Stimulated activated CD4-positive, alpha-beta T cell treated with anti-CD3 and anti-CD28 coated beads, Interleukin-4, amount 100 ng/mL, for 1 hour (primary cell): ENCODE measurements around the gene SNX15.
"Not testable (repeated sequence)": the region's sequence is repeated elsewhere in the genome, so short reads cannot be mapped to it uniquely, and the experiment has no call there.

ENCODE experiments used
- DNase-seq: peaks from one replicate; pipeline ENCODE4 v3.0.0-alpha.2; 2020

The SNX15 gene

GRCh38 chr11:65017937-65018336 lies 9.3 kb upstream of the SNX15 start:
- DNase-seq: no peak

GRCh38 chr11:65019824-65020223 lies 7.4 kb upstream of the SNX15 start:
- DNase-seq: no peak

GRCh38 chr11:65021003-65021402 lies 6.2 kb upstream of the SNX15 start:
- DNase-seq: no peak

- no peak for DNase-seq
Observed at GRCh38 chr11:65021509-65021908, 5.7 kb upstream of the SNX15 start.

- DNase-seq: not testable (repeated sequence)
Observed at GRCh38 chr11:65023502-65023901, 3.7 kb upstream of the SNX15 start.

GRCh38 chr11:65026810-65027209 lies 429 bp upstream of the SNX15 start:
- no peak for DNase-seq

- DNase-seq: no peak
Observed at GRCh38 chr11:65032216-65032615, 5.0 kb downstream of the SNX15 start.

GRCh38 chr11:65034423-65034822 lies 7.2 kb downstream of the SNX15 start:
- DNase-seq: no peak

GRCh38 chr11:65035579-65035978 lies 8.3 kb downstream of the SNX15 start:
- no peak for DNase-seq

- DNase-seq: no peak
Observed at GRCh38 chr11:65036931-65037330, 9.7 kb downstream of the SNX15 start.

GRCh38 chr11:65040520-65040846 lies 13.2 kb downstream of the SNX15 start:
- no peak for DNase-seq

- DNase-seq: peak; percentile 85
Observed at GRCh38 chr11:65040847-65041622, 13.8 kb downstream of the SNX15 start, which contains the start of gene SAC3D1. Gene SAC3D1, plus strand, starts transcription at chr11:65041210. Its CDS starts 83 bp downstream, at chr11:65041293.

- DNase-seq: no peak
Observed at GRCh38 chr11:65042891-65043290, 15.7 kb downstream of the SNX15 start.

- no peak for DNase-seq
Observed at GRCh38 chr11:65043881-65044501, 16.8 kb downstream of the SNX15 start.

- DNase-seq: no peak
Observed at GRCh38 chr11:65045061-65045460, 17.8 kb downstream of the SNX15 start.

GRCh38 chr11:65045728-65046127 lies 18.5 kb downstream of the SNX15 start:
- DNase-seq: no peak

- peak; percentile 32 for DNase-seq
Observed at GRCh38 chr11:65047581-65048422, 20.6 kb downstream of the SNX15 start.

GRCh38 chr11:65051398-65051858 lies 24.2 kb downstream of the SNX15 start:
- no peak for DNase-seq

- DNase-seq: no peak
Observed at GRCh38 chr11:65053827-65054508, 26.7 kb downstream of the SNX15 start.

GRCh38 chr11:65055538-65055937 lies 28.3 kb downstream of the SNX15 start:
- DNase-seq: no peak

GRCh38 chr11:65056999-65057398 lies 29.8 kb downstream of the SNX15 start:
- DNase-seq: no peak

- DNase-seq: no peak
Observed at GRCh38 chr11:65057526-65057925, 30.3 kb downstream of the SNX15 start.

- DNase-seq: no peak
Observed at GRCh38 chr11:65058012-65058411, 30.8 kb downstream of the SNX15 start.
